Astrocyte (in vitro differentiated cells and primary cell): ENCODE data around the gene OR52N1. TPM values are rescaled to one million over a fixed set of nuclear protein-coding genes. Genes with fewer than 3 reads are reported as not detected.

Source experiments
- DNase-seq: peaks from one replicate; pipeline ENCODE4 v3.0.0-alpha.2; 2010; ENCODE audit warnings: low read depth
- FAIRE-seq: peaks from 2 replicates; lab custom pipeline; 2011; peaks lifted over from hg19 to GRCh38; lab: Jason Lieb, UNC
- H2AFZ ChIP-seq: 2 replicates; pipeline ENCODE4 v1.6.0; 2012; ENCODE audit warnings: low read depth, low read length, inconsistent platforms
- H3K27ac ChIP-seq: 2 replicates; pipeline ENCODE4 v1.5.1; 2011; ENCODE audit warnings: low read depth, low read length, inconsistent platforms
- H3K27me3 ChIP-seq: 2 replicates; pipeline ENCODE4 v1.6.0; 2011; ENCODE audit warnings: low read length, inconsistent platforms; ENCODE audit not compliant: insufficient read depth
- H3K36me3 ChIP-seq: 2 replicates; pipeline ENCODE4 v1.5.1; 2011; ENCODE audit warnings: low read length, inconsistent platforms; ENCODE audit not compliant: insufficient read depth
- H3K4me1 ChIP-seq: 2 replicates; pipeline ENCODE4 v1.5.1; 2011; ENCODE audit warnings: low read length, inconsistent platforms; ENCODE audit not compliant: insufficient read depth
- H3K4me2 ChIP-seq: 2 replicates; pipeline ENCODE4 v1.6.0; 2012; ENCODE audit warnings: low read length, inconsistent platforms
- H3K4me3 ChIP-seq: 2 replicates; pipeline ENCODE4 v1.5.1; 2011; ENCODE audit warnings: low read depth, mild to moderate bottlenecking, low read length, inconsistent platforms; ENCODE audit not compliant: insufficient read depth
- H3K79me2 ChIP-seq: 2 replicates; pipeline ENCODE4 v1.6.0; 2012; ENCODE audit warnings: mild to moderate bottlenecking, low read length, inconsistent platforms; ENCODE audit not compliant: insufficient read depth
- H3K9ac ChIP-seq: 2 replicates; pipeline ENCODE4 v1.6.0; 2012; ENCODE audit warnings: mild to moderate bottlenecking, low read length, inconsistent platforms
- H3K9me3 ChIP-seq: 2 replicates; pipeline ENCODE4 v1.5.1; 2012; ENCODE audit warnings: low read depth, mild to moderate bottlenecking, low read length, inconsistent platforms; ENCODE audit not compliant: insufficient read depth
- H4K20me1 ChIP-seq: 2 replicates; pipeline ENCODE4 v1.6.0; 2012; ENCODE audit warnings: low read length, inconsistent platforms; ENCODE audit not compliant: insufficient read depth
- H3K27ac Mint-ChIP-seq: one replicate; pipeline ENCODE4 v1.8.0; 2021; ENCODE audit warnings: mild to moderate bottlenecking, mixed read lengths; ENCODE audit not compliant: unreplicated experiment
- H3K27me3 Mint-ChIP-seq: one replicate; pipeline ENCODE4 v1.8.0; 2021; ENCODE audit warnings: low read depth, mixed read lengths; ENCODE audit not compliant: unreplicated experiment
- H3K36me3 Mint-ChIP-seq: one replicate; pipeline ENCODE4 v1.8.0; 2021; ENCODE audit warnings: low read depth, mixed read lengths; ENCODE audit not compliant: unreplicated experiment
- H3K4me1 Mint-ChIP-seq: one replicate; pipeline ENCODE4 v1.8.0; 2021; ENCODE audit warnings: low read depth, mixed read lengths; ENCODE audit not compliant: unreplicated experiment
- H3K4me3 Mint-ChIP-seq: one replicate; pipeline ENCODE4 v1.8.0; 2021; ENCODE audit warnings: mild to moderate bottlenecking, moderate library complexity, mixed read lengths; ENCODE audit not compliant: unreplicated experiment
- H3K9me3 Mint-ChIP-seq: one replicate; pipeline ENCODE4 v1.8.0; 2021; ENCODE audit warnings: mild to moderate bottlenecking, mixed read lengths; ENCODE audit not compliant: unreplicated experiment
- EZH2 ChIP-seq: IDR thresholded peaks from 2 replicates; pipeline ENCODE4 v1.6.1; 2012; ENCODE audit warnings: mild to moderate bottlenecking, low read length, inconsistent platforms; ENCODE audit not compliant: insufficient read depth
- total RNA-seq: library from RNA; stranded (reverse); gene quantifications from 2 replicates; pipeline ENCODE4 v1.2.1, GENCODE V29; 2021
- TF ChIP-seq, protein P1 (sequence below): IDR thresholded peaks from 2 replicates; pipeline ENCODE4 v1.5.1; 2011; ENCODE audit warnings: low read depth, mild to moderate bottlenecking, inconsistent platforms, low read length, moderate library complexity; ENCODE audit not compliant: insufficient read depth

Gene OR52N1
- total RNA-seq, 1 donor from 2014 or later: not detected

DNA sequence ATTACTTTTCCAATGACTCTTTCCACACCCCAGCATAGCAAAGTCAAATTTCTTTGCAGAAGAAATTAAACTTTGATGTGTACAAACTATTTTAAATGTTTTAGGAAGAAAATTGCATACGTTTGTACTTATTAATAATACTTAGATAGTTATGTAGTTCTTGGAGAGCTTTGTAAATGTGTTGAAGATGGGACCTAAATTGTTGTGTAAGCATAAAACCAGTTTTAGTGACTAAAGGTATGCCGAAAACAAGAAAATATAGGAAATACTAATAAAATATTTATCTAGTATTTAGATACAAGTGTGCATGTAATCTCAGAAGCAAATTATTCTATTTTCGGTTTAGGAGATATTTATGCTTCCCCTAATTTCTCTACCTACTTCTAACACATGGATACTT is 41.2 kb downstream of the OR52N1 start:
- H3K4me3 ChIP-seq: no peak overlapping the region

DNA sequence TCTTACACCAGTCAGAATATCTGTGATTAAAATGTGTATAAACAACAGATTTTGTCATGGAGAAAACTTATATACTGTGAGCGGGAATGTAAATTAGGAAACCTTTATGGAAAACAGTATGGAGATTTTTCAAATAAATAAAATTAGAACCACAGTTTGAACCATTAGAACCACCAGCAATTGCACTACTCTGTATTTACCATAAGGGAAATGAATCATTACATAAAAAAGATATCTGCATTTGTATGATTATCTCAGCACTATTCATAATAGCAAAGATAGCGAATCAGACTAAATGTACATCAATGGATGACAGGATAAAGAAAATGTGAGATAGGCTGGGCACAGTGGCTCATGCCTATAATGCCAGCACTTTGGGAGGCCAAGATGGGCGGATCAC is 44.5 kb downstream of the OR52N1 start:
- Mint-ChIP-seq H3K27me3 (no peaks in the 10 kb centered on the region), H3K36me3 (no peaks in the 10 kb centered on the region), H3K9me3 (no peaks in the 10 kb centered on the region), H3K27ac (no peak overlapping the region), H3K4me3 (no peak overlapping the region), H3K4me1 (no peaks in the 10 kb centered on the region)
- Histone ChIP-seq H3K4me2 (no peak overlapping the region), H2AFZ (no peak overlapping the region), H3K36me3 (no peaks in the 10 kb centered on the region), H4K20me1 (no peaks in the 10 kb centered on the region), H3K27me3 (no peaks in the 10 kb centered on the region), H3K9me3 (no peaks in the 10 kb centered on the region), H3K4me3 (no peak overlapping the region), H3K79me2 (no peaks in the 10 kb centered on the region), H3K27ac (no peak overlapping the region), H3K9ac (no peak overlapping the region), H3K4me1 (no peaks in the 10 kb centered on the region)
- no peak for DNase-seq
- no peak for TF ChIP-seq EZH2
- TF ChIP-seq, protein P1, sequence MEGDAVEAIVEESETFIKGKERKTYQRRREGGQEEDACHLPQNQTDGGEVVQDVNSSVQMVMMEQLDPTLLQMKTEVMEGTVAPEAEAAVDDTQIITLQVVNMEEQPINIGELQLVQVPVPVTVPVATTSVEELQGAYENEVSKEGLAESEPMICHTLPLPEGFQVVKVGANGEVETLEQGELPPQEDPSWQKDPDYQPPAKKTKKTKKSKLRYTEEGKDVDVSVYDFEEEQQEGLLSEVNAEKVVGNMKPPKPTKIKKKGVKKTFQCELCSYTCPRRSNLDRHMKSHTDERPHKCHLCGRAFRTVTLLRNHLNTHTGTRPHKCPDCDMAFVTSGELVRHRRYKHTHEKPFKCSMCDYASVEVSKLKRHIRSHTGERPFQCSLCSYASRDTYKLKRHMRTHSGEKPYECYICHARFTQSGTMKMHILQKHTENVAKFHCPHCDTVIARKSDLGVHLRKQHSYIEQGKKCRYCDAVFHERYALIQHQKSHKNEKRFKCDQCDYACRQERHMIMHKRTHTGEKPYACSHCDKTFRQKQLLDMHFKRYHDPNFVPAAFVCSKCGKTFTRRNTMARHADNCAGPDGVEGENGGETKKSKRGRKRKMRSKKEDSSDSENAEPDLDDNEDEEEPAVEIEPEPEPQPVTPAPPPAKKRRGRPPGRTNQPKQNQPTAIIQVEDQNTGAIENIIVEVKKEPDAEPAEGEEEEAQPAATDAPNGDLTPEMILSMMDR: no peak
- FAIRE-seq: no peak

More for the DNA sequence above, 41.2 kb downstream of the OR52N1 start:
- DNase-seq (no peak), FAIRE-seq (no peak)
- Mint-ChIP-seq H3K27ac (no peak overlapping the region), H3K4me3 (no peak overlapping the region), H3K36me3 (no peaks in the 10 kb centered on the region), H3K9me3 (no peaks in the 10 kb centered on the region), H3K27me3 (no peaks in the 10 kb centered on the region), H3K4me1 (no peaks in the 10 kb centered on the region)
- TF ChIP-seq EZH2: no peak
- TF ChIP-seq, protein P1: no peak
- no peaks in the 10 kb centered on the region for H3K36me3 ChIP-seq
- no peak overlapping the region for H3K9ac ChIP-seq
- H2AFZ ChIP-seq: no peak overlapping the region
- no peaks in the 10 kb centered on the region for H3K27me3 ChIP-seq
- H3K9me3 ChIP-seq: no peaks in the 10 kb centered on the region
- no peaks in the 10 kb centered on the region for H4K20me1 ChIP-seq
- no peaks in the 10 kb centered on the region for H3K79me2 ChIP-seq
- H3K27ac ChIP-seq: no peak overlapping the region
- no peaks in the 10 kb centered on the region for H3K4me1 ChIP-seq
- H3K4me2 ChIP-seq: no peak overlapping the region

DNA sequence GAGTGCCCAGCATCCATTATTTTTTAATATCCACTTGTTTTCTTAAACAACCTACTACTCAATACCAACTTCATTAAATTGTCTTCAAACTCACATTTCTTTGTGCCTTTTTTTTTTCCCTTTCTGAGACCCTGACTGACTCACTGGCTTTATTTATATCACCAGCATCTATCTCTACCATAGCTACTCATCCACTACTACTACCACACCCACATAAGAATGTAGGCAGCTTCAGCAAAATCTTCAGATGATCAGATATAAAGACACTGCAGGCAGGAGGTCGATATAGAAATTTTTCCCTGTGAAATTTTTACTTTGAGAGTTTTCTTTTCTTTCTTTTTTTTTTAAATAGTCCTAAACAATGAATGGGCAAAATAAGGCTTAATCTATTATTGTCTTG is 52.6 kb downstream of the OR52N1 start:
- no peaks in the 10 kb centered on the region for H3K9me3 ChIP-seq
- H4K20me1 ChIP-seq: no peaks in the 10 kb centered on the region
- H3K4me3 ChIP-seq: no peak overlapping the region
- no peaks in the 10 kb centered on the region for H3K79me2 ChIP-seq
- H3K4me1 Mint-ChIP-seq: peaks cover 18% of the 10 kb centered on the region
- H3K36me3 ChIP-seq: no peaks in the 10 kb centered on the region
- no peaks in the 10 kb centered on the region for H3K36me3 Mint-ChIP-seq
- no peak overlapping the region for H2AFZ ChIP-seq
- H3K27me3 ChIP-seq: no peaks in the 10 kb centered on the region
- no peak overlapping the region for H3K27ac ChIP-seq
- no peaks in the 10 kb centered on the region for H3K9me3 Mint-ChIP-seq
- TF ChIP-seq, protein P1: no peak
- TF ChIP-seq EZH2: no peak
- DNase-seq: no peak
- no peak overlapping the region for H3K4me3 Mint-ChIP-seq
- H3K4me2 ChIP-seq: no peak overlapping the region
- FAIRE-seq: no peak
- no peaks in the 10 kb centered on the region for H3K4me1 ChIP-seq
- H3K9ac ChIP-seq: no peak overlapping the region
- no peak overlapping the region for H3K27ac Mint-ChIP-seq
- no peaks in the 10 kb centered on the region for H3K27me3 Mint-ChIP-seq
